Prostate gland (tissue), 2 donors: ENCODE data around the gene BTBD9. TPM values are rescaled to one million over a fixed set of nuclear protein-coding genes. Genes with fewer than 3 reads are reported as not detected.
"Not testable (repeated sequence)": the region's sequence is repeated elsewhere in the genome, so short reads cannot be mapped to it uniquely, and the experiment has no call there.

Experiments used
- DNase-seq: peaks from one replicate; pipeline ENCODE4 v3.0.0-alpha.2; 2019; ENCODE audit warnings: low spot score
- H3K27ac ChIP-seq, 2 donors: fragments of 200-600 bp; sonication (generic); 2 replicates each; pipeline ENCODE4 v1.5.1; 2017 to 2019
- H3K27me3 ChIP-seq: fragments of 200-600 bp; sonication (generic); replicated peaks from 2 replicates; pipeline ENCODE4 v1.5.1; 2019; ENCODE audit not compliant: insufficient read depth
- H3K36me3 ChIP-seq, 2 donors: fragments of 200-600 bp; sonication (generic); 1 replicate in 1 of 2; 2 replicates in 1 of 2; pipeline versions ENCODE4 v1.5.1 to v1.8.1; 2017 to 2019
- H3K4me1 ChIP-seq: fragments of 200-600 bp; sonication (generic); replicated peaks from 2 replicates; pipeline ENCODE4 v1.5.1; 2019
- H3K4me3 ChIP-seq, 2 donors: fragments of 200-600 bp; sonication (generic); 2 replicates each; pipeline ENCODE4 v1.5.1; 2017 to 2019
- H3K9me3 ChIP-seq: fragments of 200-600 bp; sonication (generic); 2 replicates; pipeline ENCODE4 v1.5.1; 2017
- POLR2A ChIP-seq: fragments of 450-650 bp; IDR thresholded peaks from one replicate; pipeline ENCODE4 v1.6.1; 2016; ENCODE audit warnings: antibody characterized with exemption, mild to moderate bottlenecking
- POLR2AphosphoS5 ChIP-seq: sonication (generic); formaldehyde crosslinking; IDR thresholded peaks from one replicate; pipeline ENCODE4 v1.6.1; 2017; ENCODE audit warnings: antibody characterized with exemption
- WGBS: methylation state at CpG from one replicate; pipeline ENCODE4 v1.1.5; 2018; 5-methylcytosine and 5-hydroxymethylcytosine counted together
- intact Hi-C: fragments of 100-400 bp; cut with DNase I; formaldehyde crosslinking; loops from one replicate; pipeline ENCODE4 v1.14.2; 2022
- total RNA-seq, 2 donors: library from RNA; depleted of rRNA; stranded (reverse); fragments of >200 nt; gene quantifications; one replicate each; pipeline ENCODE4 v1.1.0, GENCODE V29; 2016
- TF ChIP-seq, protein P1 (sequence below), 4 experiments: fragments of 200-600 bp in 2 of 4; fragments of 450-650 bp in 2 of 4; sonication (generic) in 2 of 4; IDR thresholded peaks; 1 replicate in 3 of 4; 2 replicates in 1 of 4; pipeline ENCODE4 v1.5.1; 2016 to 2019; ENCODE audit warnings: antibody characterized with exemption in 4 of 4, mild to moderate bottlenecking in 2 of 4, moderate library complexity in 2 of 4

Gene BTBD9
- total RNA-seq, 2 donors from 2014 or later = 11.2 to 17.4 TPM

DNA sequence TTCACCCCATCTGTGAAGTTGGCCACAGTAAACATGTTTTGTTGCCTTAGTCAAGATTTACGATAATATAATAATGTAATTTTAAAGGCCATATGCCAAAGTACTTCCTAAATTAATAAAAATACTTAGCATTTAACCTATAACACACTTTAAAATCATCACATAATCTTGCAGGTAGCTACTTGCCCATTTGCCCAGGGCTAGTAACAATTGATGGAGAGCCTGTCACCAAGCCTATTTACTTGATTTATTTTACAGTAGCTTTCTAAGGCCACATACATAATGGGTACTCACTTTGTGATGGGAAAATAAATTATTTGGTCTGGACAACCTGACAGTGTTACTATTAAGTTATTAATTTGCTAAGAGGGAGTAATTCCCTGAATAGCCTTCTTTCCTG is 14.5 kb downstream of the BTBD9 start:
- WGBS = 84% methylated on average over 1 of the region's 1 CpG

DNA sequence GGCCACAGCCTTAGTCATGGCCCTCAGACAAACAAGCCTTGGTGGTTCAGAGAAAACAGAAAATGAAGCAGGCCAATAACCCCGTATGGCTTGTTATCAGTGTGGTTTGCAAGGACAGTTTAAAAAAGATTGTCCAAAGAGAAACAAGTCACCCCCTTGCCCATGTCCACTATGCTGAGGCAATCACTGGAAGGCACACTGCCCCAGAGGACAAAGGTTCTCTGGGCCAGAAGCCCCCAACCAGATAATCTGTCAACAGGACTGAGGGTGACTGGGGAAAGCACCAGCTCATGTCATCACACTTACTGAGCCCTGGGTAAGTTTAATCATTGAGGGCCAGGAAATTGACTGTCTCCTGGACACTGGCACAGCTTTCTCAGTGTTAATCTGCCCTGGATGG is 20.4 kb downstream of the BTBD9 start:
- H3K27me3 ChIP-seq, H3K27ac ChIP-seq, H3K9me3 ChIP-seq, H3K4me1 ChIP-seq, H3K36me3 ChIP-seq, intact Hi-C loops, DNase-seq, H3K4me3 ChIP-seq: not testable (repeated sequence)
- 100% methylated on average over 1 of the region's 1 CpG for WGBS

More for the DNA sequence above, 14.5 kb downstream of the BTBD9 start:
- Histone ChIP-seq H3K4me3 (no peak overlapping the region), H3K27me3 (no peaks in the 10 kb centered on the region), H3K36me3 (no peaks in the 10 kb centered on the region), H3K27ac (no peak overlapping the region), H3K9me3 (no peaks in the 10 kb centered on the region), H3K4me1 (no peaks in the 10 kb centered on the region)
- TF ChIP-seq, protein P1, sequence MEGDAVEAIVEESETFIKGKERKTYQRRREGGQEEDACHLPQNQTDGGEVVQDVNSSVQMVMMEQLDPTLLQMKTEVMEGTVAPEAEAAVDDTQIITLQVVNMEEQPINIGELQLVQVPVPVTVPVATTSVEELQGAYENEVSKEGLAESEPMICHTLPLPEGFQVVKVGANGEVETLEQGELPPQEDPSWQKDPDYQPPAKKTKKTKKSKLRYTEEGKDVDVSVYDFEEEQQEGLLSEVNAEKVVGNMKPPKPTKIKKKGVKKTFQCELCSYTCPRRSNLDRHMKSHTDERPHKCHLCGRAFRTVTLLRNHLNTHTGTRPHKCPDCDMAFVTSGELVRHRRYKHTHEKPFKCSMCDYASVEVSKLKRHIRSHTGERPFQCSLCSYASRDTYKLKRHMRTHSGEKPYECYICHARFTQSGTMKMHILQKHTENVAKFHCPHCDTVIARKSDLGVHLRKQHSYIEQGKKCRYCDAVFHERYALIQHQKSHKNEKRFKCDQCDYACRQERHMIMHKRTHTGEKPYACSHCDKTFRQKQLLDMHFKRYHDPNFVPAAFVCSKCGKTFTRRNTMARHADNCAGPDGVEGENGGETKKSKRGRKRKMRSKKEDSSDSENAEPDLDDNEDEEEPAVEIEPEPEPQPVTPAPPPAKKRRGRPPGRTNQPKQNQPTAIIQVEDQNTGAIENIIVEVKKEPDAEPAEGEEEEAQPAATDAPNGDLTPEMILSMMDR (IDR thresholded peaks at IDR 0.05) = no peak
- TF ChIP-seq POLR2AphosphoS5 (no peak), POLR2A (no peak)
- intact Hi-C loops = no loop called here
- no peak for DNase-seq

DNA sequence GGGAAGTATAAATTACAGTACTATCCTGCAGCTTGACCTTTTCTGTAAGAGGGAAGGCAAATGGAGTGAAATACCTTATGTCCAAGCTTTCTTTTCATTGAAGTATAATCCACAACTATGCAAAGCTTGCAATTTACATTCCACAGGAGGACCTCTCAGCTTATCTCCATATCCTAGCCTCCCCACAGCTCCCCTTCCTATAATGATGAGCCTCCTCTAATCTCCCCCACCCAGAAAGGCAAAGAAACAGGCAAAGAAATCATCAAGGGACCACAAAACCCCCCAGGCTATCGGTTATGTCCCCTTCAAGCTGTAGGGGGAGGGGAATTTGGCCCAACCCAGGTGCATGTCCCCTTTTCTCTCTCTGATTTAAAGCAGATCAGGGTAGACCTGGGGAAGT is 21.4 kb downstream of the BTBD9 start:
- DNase-seq, H3K9me3 ChIP-seq, H3K36me3 ChIP-seq, H3K4me1 ChIP-seq, H3K27me3 ChIP-seq, H3K27ac ChIP-seq, intact Hi-C loops, H3K4me3 ChIP-seq: not testable (repeated sequence)
- 93% methylated on average over 1 of the region's 1 CpG for WGBS

DNA sequence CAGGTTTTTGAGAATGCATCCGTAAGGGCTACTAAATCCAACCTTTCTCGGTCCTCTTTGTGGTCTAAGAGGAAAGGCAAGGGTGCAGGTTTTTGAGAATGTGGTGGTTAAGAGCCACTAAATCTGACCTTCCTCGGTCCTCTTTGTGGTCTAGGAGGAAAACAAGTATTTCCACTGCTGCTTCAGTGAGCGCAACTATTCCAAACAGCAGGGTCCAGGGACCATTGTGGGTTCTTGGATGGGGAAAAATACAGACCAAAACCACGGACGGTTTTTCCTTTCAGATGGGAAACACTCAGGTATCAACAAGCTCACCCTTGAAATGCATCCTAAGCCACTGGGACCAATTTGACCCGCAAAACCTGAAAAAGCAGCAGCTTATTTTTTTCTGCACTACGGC is 21.9 kb downstream of the BTBD9 start:
- no peak for DNase-seq
- TF ChIP-seq, protein P1 (IDR thresholded peaks at IDR 0.05) = no peak
- TF ChIP-seq POLR2A (no peak), POLR2AphosphoS5 (no peak)
- H3K4me1 ChIP-seq = no peaks in the 10 kb centered on the region
- intact Hi-C loops = no loop called here
- H3K4me3 ChIP-seq = no peak overlapping the region
- 95% methylated on average over 8 of the region's 8 CpGs for WGBS
- no peaks in the 10 kb centered on the region for H3K9me3 ChIP-seq
- no peaks in the 10 kb centered on the region for H3K36me3 ChIP-seq
- no peaks in the 10 kb centered on the region for H3K27me3 ChIP-seq
- H3K27ac ChIP-seq = no peak overlapping the region

DNA sequence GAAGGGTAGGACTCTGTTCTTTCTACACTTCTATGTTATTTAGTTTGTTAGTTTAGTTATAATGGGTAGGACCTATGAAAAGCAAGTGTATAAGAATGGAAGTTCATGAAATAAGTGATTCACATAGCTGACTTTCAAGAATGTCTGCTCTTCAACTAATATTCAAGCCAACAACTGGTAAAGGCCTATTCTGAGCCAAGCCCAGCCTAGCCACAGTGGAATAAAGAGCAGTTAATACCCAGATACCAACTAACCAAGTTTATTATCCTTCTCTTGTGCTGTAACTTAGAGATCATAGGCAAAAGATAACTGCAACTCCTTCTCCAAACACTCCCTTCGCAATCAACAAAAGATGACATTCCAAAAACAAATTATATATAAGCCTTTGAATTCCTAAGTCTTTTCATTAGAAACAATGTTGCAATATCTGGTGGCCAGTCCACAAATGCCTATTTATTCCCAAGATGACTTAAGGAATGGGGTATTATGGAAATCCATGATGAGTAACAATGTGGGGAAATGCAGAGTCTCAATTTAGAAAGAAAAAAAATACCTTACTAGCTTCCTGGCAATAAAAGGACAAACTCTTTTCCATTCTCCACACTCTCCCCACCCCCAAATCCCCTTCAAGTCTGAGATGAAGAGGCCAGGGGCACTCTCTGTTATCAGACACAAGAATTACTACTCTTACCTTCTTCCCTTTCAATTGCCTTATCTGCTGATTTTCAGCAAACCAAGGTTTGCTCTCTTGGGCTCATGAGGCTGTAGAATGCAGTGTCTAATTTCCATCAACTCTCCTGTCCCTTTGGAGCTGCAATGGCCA is 27.4 kb downstream of the BTBD9 start:
- no peaks in the 10 kb centered on the region for H3K36me3 ChIP-seq
- intact Hi-C loops = no loop called here
- no peak for TF ChIP-seq POLR2A
- no peak overlapping the region for H3K27ac ChIP-seq
- no peaks in the 10 kb centered on the region for H3K9me3 ChIP-seq
- no peaks in the 10 kb centered on the region for H3K27me3 ChIP-seq
- peaks cover 7% of the 10 kb centered on the region for H3K4me1 ChIP-seq
- DNase-seq = no peak
- 86% methylated on average over 1 of the region's 1 CpG for WGBS
- no peak overlapping the region for H3K4me3 ChIP-seq

DNA sequence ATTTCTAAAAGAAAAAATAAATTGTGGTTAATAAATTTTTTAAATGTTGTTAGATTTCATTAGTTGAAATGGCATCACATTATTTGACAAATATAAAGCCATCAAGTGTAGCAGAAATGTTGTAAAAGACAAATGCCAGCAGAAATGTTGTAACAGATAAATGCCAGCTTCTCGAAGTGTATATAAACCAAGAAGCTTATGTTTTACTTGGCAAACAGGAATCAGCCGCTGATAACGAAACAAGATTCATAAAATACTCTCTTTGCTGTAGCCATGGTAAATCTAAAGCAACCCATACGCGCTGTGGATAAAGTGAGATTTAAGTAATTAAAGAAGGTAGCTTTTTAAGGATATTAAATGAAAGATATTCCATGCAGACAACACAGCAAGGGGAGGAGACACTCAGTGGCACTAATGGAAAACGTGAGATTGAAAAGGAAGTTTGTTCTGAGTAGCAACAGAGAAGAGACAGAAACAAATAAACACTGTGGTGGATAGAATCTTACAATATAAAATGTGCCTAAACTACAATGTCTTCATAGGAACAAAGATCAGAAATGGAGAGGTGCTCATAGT is 29.6 kb downstream of the BTBD9 start:
- intact Hi-C loops = no loop called here
- Histone ChIP-seq H3K36me3 (no peaks in the 10 kb centered on the region), H3K4me1 (peaks cover 7% of the 10 kb centered on the region), H3K27me3 (no peaks in the 10 kb centered on the region), H3K4me3 (no peak overlapping the region), H3K9me3 (no peaks in the 10 kb centered on the region), H3K27ac (peak overlapping the region in 1 of 2 donors; percentile 20)
- no peak for DNase-seq
- TF ChIP-seq POLR2A (no peak), POLR2AphosphoS5 (no peak)
- TF ChIP-seq, protein P1 (IDR thresholded peaks at IDR 0.05) = no peak
- 16% methylated on average over 6 of the region's 6 CpGs for WGBS
